WTC11 (cell line): ENCODE data around the gene OXSM. TPM values are rescaled to one million over a fixed set of nuclear protein-coding genes. Genes with fewer than 3 reads are reported as not detected.

ENCODE experiments used
- ATAC-seq: fragments of 200-7000 bp; cut with Tn5 transposase; 2 replicates; pipeline ENCODE4 v1.10.0; 2021; ENCODE audit warnings: mild to moderate bottlenecking, moderate library complexity
- CTCF ChIA-PET: fragments of 300-600 bp; sonication (Branson Sonifier 250); formaldehyde crosslinking; loops from one replicate; lab custom pipeline; 2021; ENCODE audit warnings: antibody characterized with exemption; lab: Charles Lee
- POLR2A ChIA-PET: fragments of 350-600 bp; sonication (Branson Sonifier 250); formaldehyde crosslinking; loops from one replicate; lab custom pipeline; 2021; ENCODE audit warnings: antibody characterized with exemption; lab: Charles Lee
- DNase-seq: peaks from one replicate; pipeline ENCODE4 v3.0.0; 2021; ENCODE audit warnings: low spot score
- H3K27ac Mint-ChIP-seq: 2 replicates; pipeline ENCODE4 v1.8.0; 2021; ENCODE audit warnings: mixed read lengths
- H3K27me3 Mint-ChIP-seq: 2 replicates; pipeline ENCODE4 v1.8.0; 2021; ENCODE audit warnings: low read depth, mild to moderate bottlenecking, moderate library complexity, mixed read lengths
- H3K36me3 Mint-ChIP-seq: 2 replicates; pipeline ENCODE4 v1.8.0; 2021; ENCODE audit warnings: mixed read lengths
- H3K4me1 Mint-ChIP-seq: 2 replicates; pipeline ENCODE4 v1.8.0; 2022; ENCODE audit warnings: mixed read lengths
- H3K4me3 Mint-ChIP-seq: 2 replicates; pipeline ENCODE4 v1.8.0; 2021; ENCODE audit warnings: mild to moderate bottlenecking, moderate library complexity, mixed read lengths
- H3K9me3 Mint-ChIP-seq: 2 replicates; pipeline ENCODE4 v1.8.0; 2021; ENCODE audit warnings: mixed read lengths
- ATF3 ChIP-seq: sonication (generic); formaldehyde crosslinking; conservative IDR thresholded peaks from 2 replicates; pipeline ENCODE4 v1.8.1; 2022; ENCODE audit warnings: mild to moderate bottlenecking, missing genetic modification reagents
- CREM ChIP-seq: sonication (generic); formaldehyde crosslinking; IDR thresholded peaks from 2 replicates; pipeline ENCODE4 v1.8.1; 2022; ENCODE audit warnings: mild to moderate bottlenecking, missing genetic modification reagents, moderate library complexity
- CTCF ChIP-seq: fragments of 200-600 bp; IDR thresholded peaks from 2 replicates; pipeline ENCODE4 v1.8.0; 2022; ENCODE audit warnings: antibody characterized with exemption
- E2F1 ChIP-seq: sonication (generic); formaldehyde crosslinking; IDR thresholded peaks from 2 replicates; pipeline ENCODE4 v1.8.0; 2022; ENCODE audit warnings: mild to moderate bottlenecking, missing genetic modification reagents
- ESRRA ChIP-seq: sonication (generic); formaldehyde crosslinking; IDR thresholded peaks from 2 replicates; pipeline ENCODE4 v1.8.1; 2022; ENCODE audit warnings: mild to moderate bottlenecking, missing genetic modification reagents, borderline replicate concordance
- ETV6 ChIP-seq: sonication (generic); formaldehyde crosslinking; IDR thresholded peaks from 2 replicates; pipeline ENCODE4 v1.8.1; 2022; ENCODE audit warnings: mild to moderate bottlenecking, missing genetic modification reagents
- FOXJ3 ChIP-seq: sonication (generic); formaldehyde crosslinking; IDR thresholded peaks from 2 replicates; pipeline ENCODE4 v1.9.0; 2021; ENCODE audit warnings: missing genetic modification reagents, mild to moderate bottlenecking, borderline replicate concordance
- FOXP1 ChIP-seq: sonication (generic); formaldehyde crosslinking; IDR thresholded peaks from 2 replicates; pipeline ENCODE4 v1.8.0; 2022; ENCODE audit warnings: missing genetic modification reagents, mild to moderate bottlenecking, moderate library complexity, borderline replicate concordance
- MXD4 ChIP-seq: fragments of 250-450 bp; sonication (Bioruptor Pico); IDR thresholded peaks from 2 replicates; pipeline ENCODE4 v1.8.0; 2021; ENCODE audit warnings: mild to moderate bottlenecking, moderate library complexity, borderline replicate concordance
- NFE2L1 ChIP-seq: sonication (generic); formaldehyde crosslinking; IDR thresholded peaks from 2 replicates; pipeline ENCODE4 v1.8.1; 2023; ENCODE audit warnings: missing genetic modification reagents
- NR3C1 ChIP-seq: sonication (generic); formaldehyde crosslinking; conservative IDR thresholded peaks from 2 replicates; pipeline ENCODE4 v1.8.1; 2023; ENCODE audit warnings: low read depth, mild to moderate bottlenecking, missing genetic modification reagents
- PRRX2 ChIP-seq: fragments of 250-450 bp; sonication (Bioruptor Pico); IDR thresholded peaks from 2 replicates; pipeline ENCODE4 v1.8.0; 2021; ENCODE audit warnings: mild to moderate bottlenecking
- SP1 ChIP-seq: sonication (generic); formaldehyde crosslinking; conservative IDR thresholded peaks from 2 replicates; pipeline ENCODE4 v1.8.1; 2022; ENCODE audit warnings: missing genetic modification reagents
- TEAD1 ChIP-seq: sonication (generic); formaldehyde crosslinking; IDR thresholded peaks from 2 replicates; pipeline ENCODE4 v1.8.0; 2022; ENCODE audit warnings: mild to moderate bottlenecking, missing genetic modification reagents
- TEAD4 ChIP-seq: sonication (generic); formaldehyde crosslinking; IDR thresholded peaks from 2 replicates; pipeline ENCODE4 v1.8.0; 2022; ENCODE audit warnings: mild to moderate bottlenecking, missing genetic modification reagents
- USF2 ChIP-seq: sonication (generic); formaldehyde crosslinking; IDR thresholded peaks from 2 replicates; pipeline ENCODE4 v1.8.1; 2023; ENCODE audit warnings: mild to moderate bottlenecking, missing genetic modification reagents, moderate library complexity
- ZNF138 ChIP-seq: sonication (generic); formaldehyde crosslinking; conservative IDR thresholded peaks from 2 replicates; pipeline ENCODE4 v1.8.1; 2022; ENCODE audit warnings: mild to moderate bottlenecking, moderate library complexity, missing genetic modification reagents
- ZNF396 ChIP-seq: fragments of 250-450 bp; sonication (Bioruptor Pico); IDR thresholded peaks from 2 replicates; pipeline ENCODE4 v1.8.0; 2021; ENCODE audit warnings: mild to moderate bottlenecking, moderate library complexity, borderline replicate concordance
- ZNF671 ChIP-seq: fragments of 250-450 bp; sonication (Bioruptor Pico); IDR thresholded peaks from 2 replicates; pipeline ENCODE4 v1.8.0; 2021; ENCODE audit warnings: mild to moderate bottlenecking
- total RNA-seq: library from RNA; stranded (reverse); gene quantifications from 3 replicates; pipeline ENCODE4 v1.2.3, GENCODE V29; 2021
- TF ChIP-seq, protein P1 (sequence below): sonication (generic); formaldehyde crosslinking; IDR thresholded peaks from 2 replicates; pipeline ENCODE4 v1.8.1; 2023; ENCODE audit warnings: mild to moderate bottlenecking, missing genetic modification reagents
- TF ChIP-seq, protein P2 (sequence below): sonication (generic); formaldehyde crosslinking; IDR thresholded peaks from 2 replicates; pipeline ENCODE4 v1.8.0; 2023; ENCODE audit warnings: missing genetic modification reagents
- TF ChIP-seq, protein P3 (sequence below): sonication (generic); formaldehyde crosslinking; IDR thresholded peaks from 2 replicates; pipeline ENCODE4 v1.8.1; 2022; ENCODE audit warnings: mild to moderate bottlenecking, missing genetic modification reagents, moderate library complexity, borderline replicate concordance
- TF ChIP-seq, protein P4 (sequence below): fragments of 250-450 bp; sonication (Bioruptor Pico); IDR thresholded peaks from 2 replicates; pipeline ENCODE4 v1.9.0; 2021; ENCODE audit warnings: mild to moderate bottlenecking
- TF ChIP-seq, protein P5 (sequence below): sonication (generic); formaldehyde crosslinking; IDR thresholded peaks from 2 replicates; pipeline ENCODE4 v1.8.0; 2022; ENCODE audit warnings: mild to moderate bottlenecking, missing genetic modification reagents

The OXSM gene
- total RNA-seq, 1 experiment from 2014 or later: 2.7 TPM

GRCh38 chr3:25748189-25748588, 41.7 kb upstream of the OXSM start:
- Mint-ChIP-seq H3K36me3 (peaks cover 31% of the 10 kb centered on the region), H3K27me3 (no peaks in the 10 kb centered on the region)
- TF ChIP-seq, protein P1, sequence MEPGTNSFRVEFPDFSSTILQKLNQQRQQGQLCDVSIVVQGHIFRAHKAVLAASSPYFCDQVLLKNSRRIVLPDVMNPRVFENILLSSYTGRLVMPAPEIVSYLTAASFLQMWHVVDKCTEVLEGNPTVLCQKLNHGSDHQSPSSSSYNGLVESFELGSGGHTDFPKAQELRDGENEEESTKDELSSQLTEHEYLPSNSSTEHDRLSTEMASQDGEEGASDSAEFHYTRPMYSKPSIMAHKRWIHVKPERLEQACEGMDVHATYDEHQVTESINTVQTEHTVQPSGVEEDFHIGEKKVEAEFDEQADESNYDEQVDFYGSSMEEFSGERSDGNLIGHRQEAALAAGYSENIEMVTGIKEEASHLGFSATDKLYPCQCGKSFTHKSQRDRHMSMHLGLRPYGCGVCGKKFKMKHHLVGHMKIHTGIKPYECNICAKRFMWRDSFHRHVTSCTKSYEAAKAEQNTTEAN: no peak
- TF ChIP-seq, protein P2, sequence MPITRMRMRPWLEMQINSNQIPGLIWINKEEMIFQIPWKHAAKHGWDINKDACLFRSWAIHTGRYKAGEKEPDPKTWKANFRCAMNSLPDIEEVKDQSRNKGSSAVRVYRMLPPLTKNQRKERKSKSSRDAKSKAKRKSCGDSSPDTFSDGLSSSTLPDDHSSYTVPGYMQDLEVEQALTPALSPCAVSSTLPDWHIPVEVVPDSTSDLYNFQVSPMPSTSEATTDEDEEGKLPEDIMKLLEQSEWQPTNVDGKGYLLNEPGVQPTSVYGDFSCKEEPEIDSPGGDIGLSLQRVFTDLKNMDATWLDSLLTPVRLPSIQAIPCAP (CRISPR knock-in tag): no peak
- TF ChIP-seq ATF3 (CRISPR knock-in tag) (no peak), USF2 (CRISPR knock-in tag) (no peak), E2F1 (CRISPR knock-in tag) (no peak), FOXP1 (CRISPR knock-in tag) (no peak), ZNF138 (CRISPR knock-in tag) (no peak)
- TF ChIP-seq, protein P3, sequence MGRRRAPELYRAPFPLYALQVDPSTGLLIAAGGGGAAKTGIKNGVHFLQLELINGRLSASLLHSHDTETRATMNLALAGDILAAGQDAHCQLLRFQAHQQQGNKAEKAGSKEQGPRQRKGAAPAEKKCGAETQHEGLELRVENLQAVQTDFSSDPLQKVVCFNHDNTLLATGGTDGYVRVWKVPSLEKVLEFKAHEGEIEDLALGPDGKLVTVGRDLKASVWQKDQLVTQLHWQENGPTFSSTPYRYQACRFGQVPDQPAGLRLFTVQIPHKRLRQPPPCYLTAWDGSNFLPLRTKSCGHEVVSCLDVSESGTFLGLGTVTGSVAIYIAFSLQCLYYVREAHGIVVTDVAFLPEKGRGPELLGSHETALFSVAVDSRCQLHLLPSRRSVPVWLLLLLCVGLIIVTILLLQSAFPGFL (CRISPR knock-in tag): no peak
- TF ChIP-seq, all 79 proteins: peak for 0
- H3K27ac Mint-ChIP-seq: no peak overlapping the region; the same call in 1 of the 2 replicates
- peaks cover 25% of the 10 kb centered on the region for H3K4me1 Mint-ChIP-seq
- ATAC-seq (peak; percentile 94), DNase-seq (no peak)
- ChIA-PET POLR2A (no interaction called here), CTCF (interaction anchor here (0.9 kb wide), 1 partner anchor 109 kb away, joined by 3 read pairs; no protein-coding TSS in a partner anchor)
- no peaks in the 10 kb centered on the region for H3K9me3 Mint-ChIP-seq
- H3K4me3 Mint-ChIP-seq: no peak overlapping the region

DNA sequence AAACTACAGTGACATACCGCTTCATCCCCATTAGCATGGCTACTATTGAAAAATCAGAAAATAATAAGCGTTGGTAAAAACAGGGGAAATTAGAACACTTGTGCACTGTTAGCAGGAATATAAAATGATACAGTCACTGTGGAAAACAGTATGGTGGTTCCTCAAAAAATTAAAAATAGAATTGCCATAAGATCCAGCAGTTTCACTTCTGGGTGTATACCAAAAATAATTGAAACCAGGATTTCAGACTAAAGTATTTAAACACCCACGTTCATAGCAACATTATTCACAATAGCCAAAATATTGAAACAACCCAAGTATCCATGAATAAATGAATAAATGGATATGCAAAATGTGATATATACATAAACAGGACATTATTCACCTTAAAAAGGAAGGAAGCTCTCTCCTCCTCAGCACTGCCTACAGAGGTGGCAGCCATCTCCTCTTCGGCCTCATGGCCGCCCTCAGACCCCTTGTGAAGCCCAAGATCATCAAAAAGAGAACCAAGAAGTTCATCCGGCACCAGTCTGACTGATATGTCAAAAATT, 40.8 kb upstream of the OXSM start:
- ATAC-seq (no peak), DNase-seq (no peak)
- POLR2A ChIA-PET: no interaction called here
- TF ChIP-seq PRRX2 (CRISPR knock-in tag) (no peak), CREM (no peak), NR3C1 (CRISPR knock-in tag) (no peak), ESRRA (CRISPR knock-in tag) (no peak), TEAD4 (CRISPR knock-in tag) (no peak), SP1 (CRISPR knock-in tag) (no peak), FOXP1 (CRISPR knock-in tag) (no peak), ZNF396 (CRISPR knock-in tag) (no peak)
- TF ChIP-seq, protein P4, sequence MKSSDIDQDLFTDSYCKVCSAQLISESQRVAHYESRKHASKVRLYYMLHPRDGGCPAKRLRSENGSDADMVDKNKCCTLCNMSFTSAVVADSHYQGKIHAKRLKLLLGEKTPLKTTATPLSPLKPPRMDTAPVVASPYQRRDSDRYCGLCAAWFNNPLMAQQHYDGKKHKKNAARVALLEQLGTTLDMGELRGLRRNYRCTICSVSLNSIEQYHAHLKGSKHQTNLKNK: no peak
- Mint-ChIP-seq H3K27me3 (no peaks in the 10 kb centered on the region), H3K36me3 (peaks cover 30% of the 10 kb centered on the region), H3K27ac (no peak overlapping the region), H3K4me1 (peaks cover 25% of the 10 kb centered on the region), H3K4me3 (no peak overlapping the region), H3K9me3 (no peaks in the 10 kb centered on the region)
- CTCF ChIA-PET: no interaction called here

DNA sequence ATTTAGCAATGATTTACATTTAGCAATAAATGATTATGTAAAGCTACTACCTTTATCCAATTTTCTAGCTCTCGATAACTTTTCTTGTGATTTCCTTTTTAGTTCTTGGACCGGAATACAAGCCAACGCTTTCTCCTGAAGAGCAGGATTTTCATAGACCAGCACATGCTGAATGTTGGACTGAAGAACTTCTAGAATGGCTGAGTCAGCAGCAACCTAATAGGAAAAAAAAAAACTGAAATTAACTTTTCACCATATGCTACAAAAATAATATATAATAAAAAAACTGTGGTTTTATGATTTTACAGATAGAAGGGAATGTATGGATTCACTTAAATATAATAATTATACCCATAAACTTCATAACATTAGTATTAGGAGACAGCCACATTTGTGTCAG, 38.8 kb upstream of the OXSM start:
- ChIA-PET POLR2A (no interaction called here), CTCF (no interaction called here)
- peaks cover 23% of the 10 kb centered on the region for H3K36me3 Mint-ChIP-seq
- DNase-seq (no peak), ATAC-seq (no peak)
- H3K4me1 Mint-ChIP-seq: peaks cover 31% of the 10 kb centered on the region
- H3K27me3 Mint-ChIP-seq: no peaks in the 10 kb centered on the region
- H3K4me3 Mint-ChIP-seq: no peak overlapping the region
- H3K27ac Mint-ChIP-seq: no peak overlapping the region
- H3K9me3 Mint-ChIP-seq: no peaks in the 10 kb centered on the region
- TF ChIP-seq NFE2L1 (CRISPR knock-in tag) (no peak), CTCF (no peak), MXD4 (CRISPR knock-in tag) (no peak), ETV6 (CRISPR knock-in tag) (no peak), FOXJ3 (CRISPR knock-in tag) (no peak), ZNF671 (CRISPR knock-in tag) (no peak), TEAD1 (no peak)
- TF ChIP-seq, protein P5, sequence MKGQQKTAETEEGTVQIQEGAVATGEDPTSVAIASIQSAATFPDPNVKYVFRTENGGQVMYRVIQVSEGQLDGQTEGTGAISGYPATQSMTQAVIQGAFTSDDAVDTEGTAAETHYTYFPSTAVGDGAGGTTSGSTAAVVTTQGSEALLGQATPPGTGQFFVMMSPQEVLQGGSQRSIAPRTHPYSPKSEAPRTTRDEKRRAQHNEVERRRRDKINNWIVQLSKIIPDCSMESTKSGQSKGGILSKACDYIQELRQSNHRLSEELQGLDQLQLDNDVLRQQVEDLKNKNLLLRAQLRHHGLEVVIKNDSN: no peak
- TF ChIP-seq, protein P4: no peak
